Breast epithelium (tissue), 3 donors: ENCODE data around the gene ACOX3.

Experiments used
- CTCF ChIP-seq, 3 donors: fragments of 450-650 bp; IDR thresholded peaks; one replicate each; pipeline ENCODE4 v1.5.1; 2016 to 2017; ENCODE audit warnings: antibody characterized with exemption in 3 of 3, mild to moderate bottlenecking in 3 of 3, moderate library complexity in 3 of 3
- POLR2A ChIP-seq: fragments of 450-650 bp; IDR thresholded peaks from one replicate; pipeline ENCODE4 v1.6.1; 2016; ENCODE audit warnings: antibody characterized with exemption, mild to moderate bottlenecking, moderate library complexity
- POLR2AphosphoS5 ChIP-seq, 3 donors: sonication (generic); formaldehyde crosslinking; IDR thresholded peaks; one replicate each; pipeline ENCODE4 v1.6.1; 2017; ENCODE audit warnings: antibody characterized with exemption in 3 of 3

- TF ChIP-seq CTCF (IDR thresholded peaks at IDR 0.05) (no peak), POLR2A (no peak), POLR2AphosphoS5 (IDR thresholded peaks at IDR 0.05) (no peak)
Measured at GRCh38 chr4:8374851-8375649, 65.5 kb downstream of the ACOX3 start.
